ENCODE data around the gene PPME1.

The PPME1 gene

DNA sequence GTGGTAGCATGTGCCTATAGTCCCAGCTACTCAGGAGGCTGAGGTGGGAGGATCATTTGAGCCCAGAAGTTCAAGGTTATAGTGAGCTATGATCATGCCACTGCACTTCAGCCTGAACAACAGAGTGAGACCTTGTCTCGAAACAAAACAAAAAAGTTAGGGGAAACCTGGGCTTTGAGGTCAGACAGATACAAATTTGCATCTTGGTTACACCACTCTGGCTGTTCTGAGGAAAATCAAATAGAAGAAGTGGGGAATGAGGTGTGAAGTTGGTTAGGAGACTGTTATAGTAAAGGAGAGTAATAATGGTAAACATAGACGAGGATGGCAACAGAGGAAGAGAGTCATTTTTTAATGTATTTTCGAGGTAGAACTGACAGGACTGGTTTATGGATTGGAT lies 62.6 kb downstream of the PPME1 start:
- DNase-seq: no peak

DNA sequence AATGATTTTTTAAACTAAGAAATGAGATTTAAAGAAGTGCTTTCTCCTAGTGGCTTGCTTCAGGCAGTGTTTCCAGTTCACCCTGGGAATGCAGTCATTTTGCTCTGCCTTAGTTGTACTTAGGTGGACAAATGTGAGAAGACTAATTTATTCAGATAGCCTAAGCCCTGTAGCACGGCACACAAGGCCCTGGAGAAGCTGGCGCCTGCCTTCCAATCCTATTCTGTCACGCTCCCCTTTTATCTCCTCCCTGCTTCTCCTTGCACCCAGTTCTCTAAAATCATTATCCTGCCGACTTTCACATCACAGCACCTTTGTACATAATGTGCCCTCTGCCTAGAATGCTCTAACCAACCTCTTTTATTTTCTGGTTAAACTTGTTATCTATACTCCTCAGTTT lies 64.0 kb downstream of the PPME1 start:
- DNase-seq: no peak

DNA sequence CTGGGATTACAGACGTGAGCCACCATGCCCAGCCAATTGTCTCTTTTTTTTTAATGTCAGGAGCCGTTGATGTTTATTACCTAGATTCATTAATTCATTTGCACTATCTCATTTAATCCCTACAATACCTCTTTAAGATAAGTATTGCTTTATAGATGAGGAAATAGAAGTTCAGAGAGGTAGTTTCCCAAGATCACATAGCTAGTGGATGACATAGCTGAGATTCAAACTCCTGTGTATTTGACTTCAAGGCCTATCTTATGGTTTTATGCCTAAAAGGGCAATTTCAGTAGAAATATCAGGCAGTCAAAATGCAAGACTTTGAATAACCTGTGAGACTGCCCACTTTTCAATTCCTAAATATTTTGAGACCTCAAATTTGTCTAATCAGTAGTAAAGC lies 66.5 kb downstream of the PPME1 start:
- no peak for DNase-seq

DNA sequence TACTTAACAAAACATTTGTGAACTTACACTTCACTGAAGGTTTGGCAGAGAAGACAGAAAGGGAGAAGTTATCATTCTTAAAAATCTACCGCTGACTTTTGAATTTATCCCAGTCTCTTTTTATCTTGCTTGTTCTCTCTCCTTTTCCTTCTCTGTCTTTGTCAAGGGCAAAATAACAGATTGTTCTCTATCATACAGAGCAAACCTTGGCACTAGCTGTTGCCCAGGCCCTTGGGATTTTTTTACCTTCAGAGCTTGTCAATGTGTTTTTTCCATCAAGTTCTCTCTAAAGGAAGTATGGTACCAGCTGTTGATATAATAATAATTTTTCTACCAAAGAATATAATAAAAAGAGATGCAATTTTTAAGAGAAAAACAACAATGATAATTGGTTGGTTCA lies 67.2 kb downstream of the PPME1 start:
- DNase-seq: no peak

DNA sequence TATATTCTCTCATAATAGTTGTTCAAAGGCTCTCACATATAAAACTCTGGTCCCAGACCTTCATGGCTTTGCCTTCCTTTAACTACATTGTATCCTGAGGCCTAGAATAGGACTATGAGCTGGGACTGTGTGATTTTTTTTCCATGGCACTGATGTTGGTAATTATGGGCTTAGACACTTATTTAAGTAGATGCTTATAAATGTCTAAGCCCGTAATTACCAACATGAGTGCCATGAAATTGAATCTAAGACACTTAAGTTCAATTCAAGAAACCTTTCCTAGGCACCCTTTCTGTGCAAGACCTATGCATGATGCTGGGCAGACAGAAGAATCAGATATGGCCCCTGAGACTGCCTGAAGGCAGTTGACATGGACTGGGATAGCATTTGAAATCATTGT lies 77.4 kb downstream of the PPME1 start:
- no peak for DNase-seq

DNA sequence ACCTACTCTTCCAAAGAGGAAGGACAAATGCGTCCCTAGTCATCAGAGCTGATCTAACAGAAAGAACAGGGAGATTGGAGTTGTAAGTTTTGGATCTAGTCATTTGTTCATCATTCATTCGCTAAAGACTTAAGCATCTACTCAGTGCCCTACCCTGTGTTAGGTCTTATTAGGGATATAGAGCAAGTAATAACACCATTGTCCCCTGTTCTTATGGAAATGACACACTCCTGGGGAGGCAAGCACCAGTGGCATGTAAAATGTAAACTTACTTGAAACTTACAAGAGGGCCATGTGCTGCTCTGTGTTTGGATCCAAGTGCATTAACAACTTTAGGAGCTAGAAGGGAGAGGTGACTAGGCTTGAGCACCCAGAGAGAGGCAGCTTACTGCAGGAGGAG lies 78.4 kb downstream of the PPME1 start:
- DNase-seq: no peak

DNA sequence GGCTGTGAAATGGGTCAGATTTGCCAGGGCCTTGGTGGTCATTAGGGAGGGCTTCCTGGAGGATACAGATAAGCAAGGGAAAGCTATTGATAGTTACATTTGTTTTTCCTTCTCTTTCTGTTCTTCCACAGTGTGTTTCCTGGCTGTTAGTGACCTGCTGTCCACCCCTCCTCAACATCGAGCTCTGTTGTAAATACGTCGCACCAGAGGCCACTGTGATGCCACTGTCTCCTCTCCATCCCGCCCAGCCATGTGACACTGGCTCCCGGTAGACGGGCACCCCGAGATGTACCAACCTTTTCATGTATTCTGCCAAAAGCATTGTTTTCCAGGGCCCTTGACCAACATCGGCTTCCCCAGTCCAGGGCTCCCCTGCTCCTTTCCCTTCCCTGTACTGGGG lies 82.3 kb downstream of the PPME1 start:
- DNase-seq: no peak

DNA sequence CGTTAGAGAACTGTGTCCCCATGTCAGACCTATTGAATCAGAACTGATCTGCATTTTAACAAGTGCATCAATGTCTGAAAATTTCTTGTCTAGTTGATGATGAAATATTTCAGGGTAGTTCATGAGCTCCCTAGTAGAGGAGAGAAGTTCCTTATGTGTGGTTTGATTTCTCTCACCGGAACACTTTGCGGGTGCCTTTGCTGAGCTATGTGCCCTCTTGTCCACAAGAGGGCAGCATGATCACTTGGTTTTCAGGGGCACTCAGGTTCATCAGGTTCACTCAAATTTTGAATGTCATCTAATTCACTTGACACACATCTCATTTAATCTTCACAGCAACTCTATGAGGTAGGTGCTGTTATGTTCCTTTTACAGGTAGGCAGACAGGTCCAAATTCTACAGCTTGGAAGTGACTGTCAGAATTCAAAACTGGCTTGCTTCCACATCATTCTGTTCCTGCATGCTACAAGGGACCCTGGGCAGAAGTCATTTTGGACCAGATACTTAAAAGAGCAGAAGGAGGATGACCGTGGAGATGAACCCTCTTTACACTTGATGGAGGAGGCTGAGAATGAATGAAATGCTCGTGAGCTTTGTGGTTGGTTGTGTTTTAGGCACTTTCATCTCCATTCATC lies 84.8 kb downstream of the PPME1 start:
- peak; percentile 50 for DNase-seq

DNA sequence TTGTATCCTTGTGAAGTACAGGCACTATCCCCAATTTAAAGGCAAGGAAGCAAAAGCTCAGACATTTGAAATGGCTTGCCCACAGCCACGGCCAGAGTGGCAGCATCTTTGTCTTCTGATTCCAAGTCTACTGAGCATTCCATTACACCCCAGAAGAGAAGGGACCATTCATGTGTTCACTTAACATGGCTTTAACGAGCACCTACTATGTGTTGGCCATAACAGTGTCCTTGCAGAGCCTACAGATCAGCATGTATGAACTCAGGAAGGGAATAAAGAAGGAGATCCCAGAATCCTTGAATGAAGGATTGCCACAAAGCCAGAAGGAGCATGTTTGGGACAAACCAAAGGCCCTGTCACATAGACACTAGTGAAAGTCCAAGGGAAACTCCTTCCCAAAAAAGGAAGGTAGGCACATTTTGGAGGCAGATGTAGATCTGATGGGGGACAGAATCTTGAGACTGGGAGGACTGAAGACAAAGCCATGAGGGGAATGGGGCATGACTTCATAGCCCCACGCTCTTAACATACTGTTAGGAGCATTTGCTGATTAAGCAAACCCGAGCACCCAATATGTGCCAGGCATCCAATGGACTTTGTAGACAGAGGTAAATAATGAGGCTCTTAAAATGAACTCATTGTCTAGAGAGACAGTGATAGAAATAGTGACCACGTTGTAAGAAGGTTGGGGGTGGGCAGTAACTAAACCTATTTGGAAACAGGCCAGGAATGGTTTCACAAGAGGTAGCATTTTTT lies 85.5 kb downstream of the PPME1 start:
- DNase-seq: no peak

DNA sequence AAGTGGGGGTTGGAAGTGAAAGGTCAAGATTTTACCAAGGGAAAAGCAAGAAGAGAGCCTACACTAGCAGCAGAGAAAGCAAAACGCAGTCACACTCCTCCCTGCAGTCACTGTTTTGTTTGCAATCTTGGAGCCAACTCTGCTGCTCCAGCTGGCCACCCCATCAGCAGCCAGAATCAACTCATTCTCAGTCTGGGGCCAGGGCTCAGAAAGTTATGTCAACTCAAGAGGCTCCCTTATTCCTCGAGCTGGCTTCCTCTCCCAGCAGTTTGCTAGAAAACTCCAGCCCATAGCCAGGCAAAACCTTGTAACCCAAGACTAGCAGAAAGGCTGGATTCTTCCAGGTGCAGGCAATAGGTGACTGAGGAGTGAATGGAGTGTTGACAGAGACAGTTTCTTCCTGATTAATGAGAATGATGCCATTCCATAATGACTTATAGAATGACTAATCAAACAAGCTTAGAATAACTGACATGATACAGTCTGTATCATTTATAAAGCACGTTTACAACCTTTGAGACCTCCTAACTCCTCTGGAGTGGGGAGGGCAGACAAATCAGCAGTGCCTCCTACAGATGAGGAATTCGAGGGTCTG lies 87.0 kb downstream of the PPME1 start:
- no peak for DNase-seq

DNA sequence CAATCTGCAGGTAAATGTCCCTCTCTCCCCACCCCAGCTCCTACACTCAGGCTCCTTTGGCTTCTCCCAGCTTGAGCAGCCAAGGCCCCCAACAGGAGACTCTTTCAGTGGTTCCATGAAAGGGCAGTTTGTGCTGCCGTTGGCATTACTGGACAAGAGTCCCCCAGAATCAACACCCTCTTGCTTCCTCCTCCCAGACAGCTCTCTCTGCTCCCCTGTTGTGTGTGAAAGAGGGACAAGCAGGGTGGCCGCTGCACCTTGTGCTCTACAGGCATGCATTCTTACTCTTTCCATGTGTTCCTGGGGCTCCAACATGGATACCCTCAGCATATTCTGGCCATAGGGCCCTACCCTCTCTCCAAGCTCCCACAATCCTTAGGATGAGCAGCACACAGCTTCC lies 91.6 kb downstream of the PPME1 start:
- DNase-seq: no peak

DNA sequence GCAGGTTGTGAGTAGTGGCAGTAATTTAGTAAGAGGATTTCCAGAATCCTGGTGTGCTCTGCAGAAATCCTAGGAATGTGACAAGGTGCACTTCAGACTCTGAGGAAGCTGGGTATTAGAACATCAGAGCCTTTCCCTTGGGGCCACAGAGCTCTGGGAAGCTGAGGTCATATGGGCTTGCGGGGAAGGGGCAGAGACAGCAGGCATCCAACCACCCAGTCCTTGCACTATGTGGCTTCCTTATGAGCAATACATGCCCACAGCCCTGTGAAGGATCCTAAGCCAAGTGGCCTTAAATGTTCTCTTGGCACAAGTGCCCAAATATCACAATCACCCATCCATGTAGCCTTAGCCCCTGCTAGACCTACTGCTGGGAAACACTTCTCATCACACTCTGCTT lies 94.2 kb downstream of the PPME1 start:
- DNase-seq: no peak

DNA sequence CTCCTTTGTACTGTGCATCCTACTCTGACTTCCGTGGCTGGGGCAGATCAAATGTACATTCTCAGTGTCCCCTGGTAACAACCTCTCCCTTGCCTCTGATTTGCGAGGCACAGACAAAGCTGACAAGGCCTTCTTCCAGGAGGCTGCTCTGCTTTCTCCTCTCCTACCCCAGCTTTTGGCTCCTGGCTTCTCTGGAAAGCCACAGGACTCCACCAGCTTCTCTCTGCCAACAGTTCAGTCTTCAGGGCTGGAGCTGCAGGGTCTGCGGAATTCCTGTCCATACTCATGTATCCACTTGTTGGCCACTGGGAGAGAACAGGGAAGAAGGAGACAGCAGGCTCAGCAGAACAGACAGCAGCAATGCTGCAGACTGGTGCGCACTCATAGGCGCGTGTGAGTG lies 95.9 kb downstream of the PPME1 start:
- no peak for DNase-seq

DNA sequence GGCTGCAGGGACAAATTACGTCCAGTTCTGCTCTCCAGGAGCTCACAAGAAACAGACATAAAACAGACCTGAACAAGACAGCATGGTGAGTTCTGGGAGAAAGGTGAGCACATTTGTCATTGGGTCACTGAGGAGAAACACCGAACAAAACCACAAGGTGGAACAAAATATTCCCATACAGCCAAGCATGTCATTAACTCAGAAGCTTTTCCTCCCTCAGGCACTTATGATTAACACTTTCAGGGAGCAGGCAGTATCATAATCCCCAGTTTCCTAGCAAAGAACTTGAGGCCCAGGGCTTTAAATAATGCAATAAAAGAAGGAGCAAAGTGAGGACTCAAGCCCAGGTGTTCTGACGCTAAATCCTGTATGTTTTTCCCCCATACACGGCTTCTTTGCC lies 97.4 kb downstream of the PPME1 start:
- DNase-seq: no peak

DNA sequence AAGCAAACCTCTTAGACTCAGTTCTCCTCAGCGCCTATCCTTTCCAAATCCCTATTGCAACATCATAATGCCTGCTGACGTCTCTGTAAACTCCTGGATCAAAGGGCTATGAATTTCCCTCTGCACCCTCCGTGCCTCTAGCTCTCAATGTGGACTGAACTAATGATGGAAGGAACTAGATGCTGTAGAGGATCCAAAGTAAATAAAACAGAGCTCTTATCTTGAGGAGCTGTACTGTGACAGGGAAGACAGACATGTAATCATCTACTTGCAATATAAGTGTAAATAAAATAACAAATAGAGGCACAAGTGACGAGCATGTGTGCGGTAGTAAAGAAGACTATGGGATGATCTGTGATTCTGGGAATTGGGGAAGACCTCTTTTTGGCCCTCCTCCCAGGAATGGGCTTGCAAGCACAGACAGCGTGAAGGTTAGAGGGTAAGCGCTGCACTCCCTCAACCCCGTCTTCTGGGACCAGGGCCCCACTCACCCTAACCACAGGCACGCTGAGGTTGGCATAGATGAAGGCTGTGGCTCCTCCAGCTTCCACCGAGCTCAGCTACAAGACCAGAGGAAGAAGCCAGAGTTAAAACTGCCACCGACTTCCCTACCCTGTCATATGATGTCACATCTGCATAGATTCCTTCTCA lies 98.2 kb downstream of the PPME1 start:
- no peak for DNase-seq

DNA sequence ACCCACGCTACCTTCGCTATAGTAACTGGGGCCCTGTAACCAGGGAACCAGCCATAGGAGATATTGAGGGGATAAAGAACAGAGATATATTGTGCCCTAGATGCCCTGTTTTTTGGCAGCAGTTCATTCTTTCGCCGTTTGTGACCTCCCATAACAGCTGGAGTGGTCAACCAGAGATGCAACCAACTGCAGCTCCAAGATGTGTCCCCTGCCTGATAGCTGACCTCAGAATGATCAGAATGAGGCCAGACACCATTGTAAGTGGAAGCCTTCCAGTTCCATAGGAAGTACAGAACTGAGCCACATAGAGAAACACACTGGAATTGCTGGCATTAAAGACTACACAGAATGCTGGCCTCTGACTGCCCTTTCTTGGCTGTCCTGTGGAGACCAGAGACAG lies 101.2 kb downstream of the PPME1 start:
- no peak for DNase-seq

DNA sequence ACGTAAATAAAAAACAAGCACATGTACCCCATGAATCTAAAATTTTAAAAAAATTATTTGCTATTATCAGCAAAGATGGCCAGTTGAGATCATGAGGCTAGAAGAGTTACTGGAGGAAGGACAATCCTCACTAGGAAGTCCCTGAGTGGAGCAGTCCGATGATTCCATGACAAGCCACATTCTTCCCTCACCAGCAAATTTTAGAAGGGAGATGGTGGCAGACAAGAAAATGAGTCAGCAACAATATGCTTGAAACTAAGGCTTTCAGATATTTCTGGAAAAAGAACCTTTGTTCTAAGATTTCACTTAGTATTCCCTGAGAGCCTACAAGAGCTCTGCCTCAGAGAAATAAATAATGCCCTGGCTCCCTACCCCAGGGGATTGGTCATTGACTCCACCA lies 105.5 kb downstream of the PPME1 start:
- no peak for DNase-seq

DNA sequence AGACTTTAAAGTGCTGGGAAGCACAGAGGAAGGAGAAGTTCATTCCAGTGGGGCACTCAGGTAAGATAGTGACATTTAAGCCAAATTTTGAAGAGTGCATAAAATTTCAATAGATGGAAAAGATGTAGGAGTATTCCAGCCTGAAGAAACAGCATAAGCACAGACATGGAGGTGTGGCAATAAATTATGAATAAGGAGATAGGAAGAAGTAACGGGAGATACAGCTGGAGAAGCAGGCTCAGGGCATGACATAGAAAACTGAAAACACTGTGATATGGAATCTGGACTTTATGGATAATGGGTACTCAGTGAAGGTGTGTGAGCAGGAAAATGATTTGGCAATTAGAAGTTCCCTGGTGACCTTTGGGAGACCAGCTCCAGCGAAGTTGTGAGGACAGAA lies 107.0 kb downstream of the PPME1 start:
- no peak for DNase-seq

DNA sequence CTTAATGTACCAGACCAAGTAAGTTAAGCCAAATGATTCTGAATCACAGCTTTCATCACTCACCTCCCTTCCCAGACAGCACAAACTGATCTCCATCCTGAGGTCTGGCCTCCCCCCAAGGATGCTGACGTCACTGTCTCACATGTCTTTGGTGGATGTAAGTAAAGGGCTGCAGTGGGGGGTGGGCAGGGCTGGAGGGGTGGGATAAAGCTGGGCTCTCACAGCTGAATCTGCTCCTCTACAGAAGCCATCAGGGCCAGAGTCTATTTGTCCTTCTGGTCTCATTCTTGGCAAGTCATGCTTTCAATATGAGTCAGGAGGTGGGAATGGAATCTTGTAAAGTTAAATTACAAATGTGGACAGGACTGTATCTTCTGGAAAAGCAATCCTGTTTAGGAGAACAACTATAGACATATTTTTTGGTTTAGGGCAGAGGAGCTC lies 107.7 kb downstream of the PPME1 start:
- no peak for DNase-seq

DNA sequence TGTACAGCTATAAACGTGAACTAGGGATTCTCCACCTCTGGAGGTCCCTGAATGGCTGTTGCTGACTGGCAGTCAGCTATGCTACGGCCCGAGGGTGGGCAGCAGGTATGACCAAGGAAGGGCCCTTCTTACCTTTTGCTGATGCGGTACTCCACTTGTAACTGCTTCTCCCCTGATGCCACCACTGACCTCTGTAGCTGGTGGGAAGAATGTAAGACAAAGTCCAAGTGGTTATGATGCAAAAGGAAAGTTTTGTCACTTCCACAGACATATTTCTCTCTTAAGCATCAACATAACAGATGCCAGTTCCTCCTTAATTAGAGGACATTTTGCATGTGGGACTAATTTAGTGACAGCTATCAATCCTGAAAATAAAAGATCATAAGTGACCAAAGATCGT lies 108.2 kb downstream of the PPME1 start:
- DNase-seq: no peak

DNA sequence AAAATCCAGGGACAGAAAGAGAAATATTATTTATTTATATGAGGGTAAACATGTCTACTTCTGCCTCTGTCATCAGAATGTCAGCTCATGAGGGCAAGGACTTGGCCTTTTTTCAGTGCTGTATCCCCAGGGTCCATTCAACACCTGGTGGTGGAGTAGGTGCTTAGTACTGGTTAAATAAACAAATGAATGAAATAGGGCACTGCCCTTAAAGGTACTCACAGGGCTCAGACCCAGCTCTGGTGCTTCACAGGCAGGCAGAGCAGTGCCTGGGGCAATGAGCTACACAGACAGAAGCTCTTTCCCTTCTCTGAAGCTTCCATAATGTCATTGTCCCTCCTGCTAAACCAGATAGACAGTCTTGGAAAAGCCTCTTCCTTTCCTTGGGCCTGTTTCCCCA lies 109.4 kb downstream of the PPME1 start:
- DNase-seq: no peak

DNA sequence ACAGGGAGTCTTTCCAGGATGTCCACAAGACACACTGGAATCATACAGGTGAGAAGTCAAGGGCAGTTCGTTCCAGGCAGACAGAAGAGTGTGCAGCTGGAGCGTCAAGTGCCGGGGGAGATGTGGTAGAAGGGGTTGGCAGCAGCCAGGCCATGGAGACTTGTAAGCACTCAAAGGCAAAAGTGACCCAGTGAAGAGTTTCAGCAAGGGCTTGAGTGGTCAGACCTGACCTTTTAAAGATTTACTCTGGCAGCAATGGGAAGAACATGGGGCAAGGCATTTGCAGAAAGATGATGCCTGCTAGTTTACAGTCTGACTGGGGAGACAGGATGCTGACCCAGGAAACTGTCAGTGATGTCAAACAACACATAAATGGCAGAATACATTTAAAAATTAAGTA lies 111.3 kb downstream of the PPME1 start:
- DNase-seq: no peak

DNA sequence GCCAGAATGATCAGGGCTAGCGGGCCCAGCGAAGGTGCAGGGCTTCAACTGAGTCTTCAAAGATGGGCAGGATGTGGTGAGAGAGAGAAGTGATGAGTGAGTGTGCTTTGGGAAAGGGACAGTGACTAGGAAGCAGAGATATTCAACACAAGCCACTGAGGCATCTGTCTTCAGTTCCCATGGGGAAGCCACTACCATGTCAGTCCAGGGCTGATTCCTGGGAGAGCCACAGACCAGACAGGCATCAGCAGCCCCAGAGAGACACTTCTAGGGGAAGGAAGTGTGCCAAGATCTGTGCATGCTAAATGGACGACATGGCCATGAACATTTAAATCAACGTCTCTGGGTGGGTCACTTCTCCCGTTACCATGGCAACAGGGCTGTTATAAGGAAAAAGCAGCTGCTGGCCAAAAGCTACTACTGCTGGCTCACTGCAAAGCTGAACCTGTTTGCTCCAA lies 111.9 kb downstream of the PPME1 start:
- no peak for DNase-seq

DNA sequence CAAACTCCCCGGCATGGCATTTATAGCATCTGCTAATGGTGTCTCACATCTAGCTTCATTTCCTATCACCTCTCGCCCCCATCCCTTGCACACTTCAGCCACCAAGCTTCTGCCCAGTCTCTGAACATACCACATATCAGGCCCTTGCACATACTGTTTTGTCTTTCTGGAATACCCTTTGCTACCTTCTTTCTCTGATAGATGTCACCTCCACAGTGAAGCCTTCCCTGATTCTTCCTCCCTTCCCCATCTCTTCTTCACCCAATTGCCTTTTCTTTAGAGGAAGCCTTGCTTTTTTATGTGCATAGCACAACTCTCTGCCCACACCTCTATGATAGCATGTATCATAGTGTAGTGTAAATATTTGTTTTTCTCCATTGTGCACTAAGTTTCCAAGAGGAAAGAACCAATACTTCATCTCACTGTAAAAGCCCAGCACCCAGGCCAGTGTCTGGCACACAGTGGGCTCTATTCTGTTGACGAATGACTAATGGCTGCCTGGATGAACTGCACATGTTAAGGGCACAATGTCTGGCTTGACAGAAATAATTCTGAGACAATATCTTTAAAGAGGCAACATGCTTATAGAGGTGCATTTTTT lies 112.6 kb downstream of the PPME1 start:
- DNase-seq: no peak

All from activated naive CD4-positive, alpha-beta T cell treated with Interleukin-2 at 50 U/mL for 16 hours (primary cell).